Panc1 (cell line): ENCODE measurements around the gene ZSWIM3. TPM values are rescaled to one million over a fixed set of nuclear protein-coding genes. Genes with fewer than 3 reads are reported as not detected.

Source experiments
- ATAC-seq: fragments of 200-7000 bp; cut with Tn5 transposase; 2 replicates; pipeline ENCODE4 v1.9.1; 2020; ENCODE audit warnings: mild to moderate bottlenecking, moderate library complexity
- BruUV-seq: library from RNA; stranded (reverse); fragments of 400-500 nt; replicated peaks from 2 replicates; lab custom pipeline; 2021; lab: Mats Ljungman, UMichigan
- CTCF ChIA-PET: fragments of 300-600 bp; sonication (Branson Sonifier 250); formaldehyde crosslinking; loops from one replicate; lab custom pipeline; 2022; ENCODE audit warnings: antibody characterized with exemption; lab: Charles Lee
- POLR2A ChIA-PET: fragments of 300-600 bp; sonication (Branson Sonifier 250); formaldehyde crosslinking; loops from one replicate; lab custom pipeline; 2022; ENCODE audit warnings: antibody characterized with exemption; lab: Charles Lee
- DNase-seq: peaks from one replicate; pipeline ENCODE4 v3.0.0-alpha.2; 2010; ENCODE audit warnings: low read depth, low spot score
- H3K27ac ChIP-seq: 2 replicates; pipeline ENCODE4 v1.5.1; 2011; ENCODE audit warnings: mild to moderate bottlenecking, low read length, inconsistent platforms
- H3K27me3 ChIP-seq: fragments of 200-500 bp; sonication (Bioruptor generic); 2 replicates; pipeline ENCODE4 v1.6.0; 2014; ENCODE audit warnings: low read length, inconsistent platforms; ENCODE audit not compliant: control insufficient read depth, insufficient read depth
- H3K36me3 ChIP-seq: fragments of 200-500 bp; sonication (Bioruptor generic); 2 replicates; pipeline ENCODE4 v1.5.1; 2014; ENCODE audit warnings: inconsistent platforms, mild to moderate bottlenecking, low read length, moderate library complexity; ENCODE audit not compliant: control insufficient read depth, insufficient read depth
- H3K4me1 ChIP-seq: 2 replicates; pipeline ENCODE4 v1.5.1; 2011; ENCODE audit warnings: inconsistent platforms, mild to moderate bottlenecking, low read length, moderate library complexity; ENCODE audit not compliant: control insufficient read depth, insufficient read depth
- H3K4me3 ChIP-seq, 2 experiments: 2 replicates each; pipeline ENCODE4 v1.5.1; 2011 to 2012; ENCODE audit warnings: low read depth in 2 of 2, low read length in 2 of 2, mild to moderate bottlenecking in 2 of 2, inconsistent platforms in 1 of 2, moderate library complexity in 1 of 2
- H3K9me3 ChIP-seq: fragments of 200-500 bp; sonication (Bioruptor generic); 2 replicates; pipeline ENCODE4 v1.5.1; 2014; ENCODE audit warnings: low read depth, mild to moderate bottlenecking, inconsistent platforms, low read length, moderate library complexity; ENCODE audit not compliant: control insufficient read depth, insufficient read depth
- CTCF ChIP-seq: fragments of 450-650 bp; IDR thresholded peaks from 2 replicates; pipeline ENCODE4 v1.5.1; 2017; ENCODE audit warnings: mild to moderate bottlenecking
- POLR2AphosphoS5 ChIP-seq: IDR thresholded peaks from 2 replicates; pipeline ENCODE4 v1.6.1; 2012; ENCODE audit warnings: mild to moderate bottlenecking, low read depth, low read length, moderate library complexity
- SIN3A ChIP-seq: IDR thresholded peaks from 2 replicates; pipeline ENCODE4 v1.6.1; 2012; ENCODE audit warnings: low read depth, mild to moderate bottlenecking, low read length, moderate library complexity, borderline replicate concordance; ENCODE audit not compliant: insufficient read depth
- TCF7L2 ChIP-seq: IDR thresholded peaks from 2 replicates; pipeline ENCODE4 v1.6.1; 2011; ENCODE audit warnings: mild to moderate bottlenecking, low read depth, low read length, inconsistent platforms
- in situ Hi-C: cut with HindIII; loops from 2 replicates; pipeline ENCODE4 v1.10.0; 2016; ENCODE audit warnings: low sequenced_read_pairs, low pct_unique_long_range_greater_than_20kb
- intact Hi-C: fragments of 100-400 bp; cut with micrococcal nuclease; formaldehyde crosslinking; loops from one replicate; pipeline ENCODE4 v1.10.0; 2022; ENCODE audit not compliant: unreplicated experiment
- total RNA-seq: library from RNA; stranded (reverse); gene quantifications from one replicate; pipeline ENCODE4 v1.2.1, GENCODE V29; 2021; ENCODE audit not compliant: unreplicated experiment
- TF ChIP-seq, protein P1 (sequence below), 2 experiments: IDR thresholded peaks; 2 replicates each; pipeline ENCODE4 v1.6.1; 2011 to 2012; ENCODE audit warnings: low read depth in 2 of 2, control low read depth in 1 of 2, low read length in 1 of 2, mild to moderate bottlenecking in 1 of 2, moderate library complexity in 1 of 2; ENCODE audit not compliant: insufficient read depth in 1 of 2

ZSWIM3 gene
- total RNA-seq, 1 experiment from 2014 or later: 3.6 TPM

- POLR2A ChIA-PET: no interaction called here
- no TSS peak for BruUV-seq
- no peak for DNase-seq
- no peaks in the 10 kb centered on the region for H3K9me3 ChIP-seq
- H3K27me3 ChIP-seq: no peaks in the 10 kb centered on the region
- CTCF ChIA-PET: no interaction called here
- no peak within 1 kb of the TSS for H3K27ac ChIP-seq
- H3K4me1 ChIP-seq: peaks cover 2% of the 10 kb centered on the region; the same call in 1 of the 2 replicates
- in situ Hi-C loops (no loop called here), intact Hi-C loops (no loop called here)
- ATAC-seq: no peak
- TF ChIP-seq, protein P1, sequence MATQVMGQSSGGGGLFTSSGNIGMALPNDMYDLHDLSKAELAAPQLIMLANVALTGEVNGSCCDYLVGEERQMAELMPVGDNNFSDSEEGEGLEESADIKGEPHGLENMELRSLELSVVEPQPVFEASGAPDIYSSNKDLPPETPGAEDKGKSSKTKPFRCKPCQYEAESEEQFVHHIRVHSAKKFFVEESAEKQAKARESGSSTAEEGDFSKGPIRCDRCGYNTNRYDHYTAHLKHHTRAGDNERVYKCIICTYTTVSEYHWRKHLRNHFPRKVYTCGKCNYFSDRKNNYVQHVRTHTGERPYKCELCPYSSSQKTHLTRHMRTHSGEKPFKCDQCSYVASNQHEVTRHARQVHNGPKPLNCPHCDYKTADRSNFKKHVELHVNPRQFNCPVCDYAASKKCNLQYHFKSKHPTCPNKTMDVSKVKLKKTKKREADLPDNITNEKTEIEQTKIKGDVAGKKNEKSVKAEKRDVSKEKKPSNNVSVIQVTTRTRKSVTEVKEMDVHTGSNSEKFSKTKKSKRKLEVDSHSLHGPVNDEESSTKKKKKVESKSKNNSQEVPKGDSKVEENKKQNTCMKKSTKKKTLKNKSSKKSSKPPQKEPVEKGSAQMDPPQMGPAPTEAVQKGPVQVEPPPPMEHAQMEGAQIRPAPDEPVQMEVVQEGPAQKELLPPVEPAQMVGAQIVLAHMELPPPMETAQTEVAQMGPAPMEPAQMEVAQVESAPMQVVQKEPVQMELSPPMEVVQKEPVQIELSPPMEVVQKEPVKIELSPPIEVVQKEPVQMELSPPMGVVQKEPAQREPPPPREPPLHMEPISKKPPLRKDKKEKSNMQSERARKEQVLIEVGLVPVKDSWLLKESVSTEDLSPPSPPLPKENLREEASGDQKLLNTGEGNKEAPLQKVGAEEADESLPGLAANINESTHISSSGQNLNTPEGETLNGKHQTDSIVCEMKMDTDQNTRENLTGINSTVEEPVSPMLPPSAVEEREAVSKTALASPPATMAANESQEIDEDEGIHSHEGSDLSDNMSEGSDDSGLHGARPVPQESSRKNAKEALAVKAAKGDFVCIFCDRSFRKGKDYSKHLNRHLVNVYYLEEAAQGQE (IDR thresholded peaks at IDR 0.05; ENCODE audit: insufficient read depth in 1 of 2, low read depth in 2 of 2, low read length in 1 of 2): no peak
- TF ChIP-seq SIN3A (no peak), CTCF (no peak)
- no peak within 1 kb of the TSS for H3K4me3 ChIP-seq
- H3K36me3 ChIP-seq: no peaks in the 10 kb centered on the region
Measured at GRCh38 chr20:45827030-45827652, 30.3 kb upstream of the ZSWIM3 start, which contains the start of gene TNNC2. TSS of gene TNNC2 (minus strand) at chr20:45827312. CDS start at chr20:45827248, 64 bp downstream.

DNA sequence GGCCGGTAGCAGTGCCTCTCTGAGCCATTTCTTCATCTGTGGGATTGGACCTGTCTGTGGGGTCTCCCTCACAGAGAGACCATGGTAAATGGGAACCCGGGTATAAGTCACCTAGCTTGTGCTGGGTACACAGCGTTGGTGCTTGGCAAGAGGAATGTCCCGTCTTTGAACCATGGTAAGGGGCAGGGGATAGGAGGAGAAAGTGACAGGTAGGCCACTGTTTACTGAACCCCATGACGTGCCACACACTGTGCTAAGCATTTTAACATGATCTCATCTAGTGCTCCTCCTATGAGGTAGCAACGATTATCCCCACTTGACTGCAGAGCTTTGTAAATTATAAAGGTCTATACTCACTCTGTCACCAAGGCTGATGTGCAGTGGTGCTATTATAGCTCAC is 29.7 kb upstream of the ZSWIM3 start:
- no peak for DNase-seq
- no TSS peak for BruUV-seq
- ChIA-PET CTCF (no interaction called here), POLR2A (interaction anchor here (0.6 kb wide), 1 partner anchor 58 kb away, joined by 3 read pairs; no protein-coding TSS in a partner anchor)
- Histone ChIP-seq H3K4me1 (peaks cover 2% of the 10 kb centered on the region; the same call in 1 of the 2 replicates), H3K27me3 (no peaks in the 10 kb centered on the region), H3K36me3 (no peaks in the 10 kb centered on the region), H3K27ac (no peak overlapping the region), H3K4me3 (no peak overlapping the region), H3K9me3 (no peaks in the 10 kb centered on the region)
- intact Hi-C loops: no loop called here
- ATAC-seq: no peak
- no peak for TF ChIP-seq SIN3A
- no peak for TF ChIP-seq CTCF
- TF ChIP-seq, protein P1 (IDR thresholded peaks at IDR 0.05; ENCODE audit: insufficient read depth in 1 of 2, low read depth in 2 of 2, low read length in 1 of 2): no peak
- TF ChIP-seq TCF7L2: no peak
- TF ChIP-seq POLR2AphosphoS5: no peak
- in situ Hi-C loops: no loop called here
